ENCODE data around the gene CACNA1E.

Gene CACNA1E

DNA sequence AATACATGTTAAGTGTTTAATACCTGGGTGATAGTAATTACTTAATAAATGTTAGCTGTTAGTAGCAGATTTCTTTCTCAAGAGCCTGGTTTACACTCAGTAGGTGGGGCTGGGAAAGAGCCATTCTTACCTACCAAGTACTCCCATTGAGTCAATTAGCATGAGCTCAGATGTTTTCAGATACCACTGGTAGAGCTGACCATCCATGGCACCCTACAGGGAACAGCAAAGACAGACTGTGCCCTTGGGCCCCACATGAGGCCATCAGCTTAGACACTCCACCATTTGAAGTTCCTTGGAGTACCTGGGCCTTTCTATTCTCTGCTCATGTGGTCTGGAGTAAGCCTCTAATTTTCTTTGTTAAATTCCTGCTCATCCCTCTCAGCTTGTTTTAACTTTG lies 179.3 kb downstream of the CACNA1E start:
- TF ChIP-seq MAX (IDR thresholded peaks at IDR 0.05; ENCODE audit: low read depth, low read length) (no peak), MYC (IDR thresholded peaks at IDR 0.05; ENCODE audit: low read depth, low read length) (no peak), POLR2A (IDR thresholded peaks at IDR 0.05; ENCODE audit: extremely low read depth, insufficient read length) (no peak)
- TF ChIP-seq, protein P1, sequence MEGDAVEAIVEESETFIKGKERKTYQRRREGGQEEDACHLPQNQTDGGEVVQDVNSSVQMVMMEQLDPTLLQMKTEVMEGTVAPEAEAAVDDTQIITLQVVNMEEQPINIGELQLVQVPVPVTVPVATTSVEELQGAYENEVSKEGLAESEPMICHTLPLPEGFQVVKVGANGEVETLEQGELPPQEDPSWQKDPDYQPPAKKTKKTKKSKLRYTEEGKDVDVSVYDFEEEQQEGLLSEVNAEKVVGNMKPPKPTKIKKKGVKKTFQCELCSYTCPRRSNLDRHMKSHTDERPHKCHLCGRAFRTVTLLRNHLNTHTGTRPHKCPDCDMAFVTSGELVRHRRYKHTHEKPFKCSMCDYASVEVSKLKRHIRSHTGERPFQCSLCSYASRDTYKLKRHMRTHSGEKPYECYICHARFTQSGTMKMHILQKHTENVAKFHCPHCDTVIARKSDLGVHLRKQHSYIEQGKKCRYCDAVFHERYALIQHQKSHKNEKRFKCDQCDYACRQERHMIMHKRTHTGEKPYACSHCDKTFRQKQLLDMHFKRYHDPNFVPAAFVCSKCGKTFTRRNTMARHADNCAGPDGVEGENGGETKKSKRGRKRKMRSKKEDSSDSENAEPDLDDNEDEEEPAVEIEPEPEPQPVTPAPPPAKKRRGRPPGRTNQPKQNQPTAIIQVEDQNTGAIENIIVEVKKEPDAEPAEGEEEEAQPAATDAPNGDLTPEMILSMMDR (IDR thresholded peaks at IDR 0.05; ENCODE audit: low read depth, low read length) = no peak
- DNase-seq (ENCODE audit: low read depth) = no peak

GRCh38 chr1:181664543-181664942 lies 181.2 kb downstream of the CACNA1E start:
- TF ChIP-seq POLR2A (IDR thresholded peaks at IDR 0.05; ENCODE audit: extremely low read depth, insufficient read length) = no peak
- TF ChIP-seq, protein P1 (IDR thresholded peaks at IDR 0.05; ENCODE audit: low read depth, low read length) = no peak
- TF ChIP-seq MYC (IDR thresholded peaks at IDR 0.05; ENCODE audit: low read depth, low read length) = no peak
- DNase-seq (ENCODE audit: low read depth) = no peak

More for the DNA sequence above, 179.3 kb downstream of the CACNA1E start:
- H3K4me3 ChIP-seq (ENCODE audit: low read depth, low read length) = no peak overlapping the region

DNA sequence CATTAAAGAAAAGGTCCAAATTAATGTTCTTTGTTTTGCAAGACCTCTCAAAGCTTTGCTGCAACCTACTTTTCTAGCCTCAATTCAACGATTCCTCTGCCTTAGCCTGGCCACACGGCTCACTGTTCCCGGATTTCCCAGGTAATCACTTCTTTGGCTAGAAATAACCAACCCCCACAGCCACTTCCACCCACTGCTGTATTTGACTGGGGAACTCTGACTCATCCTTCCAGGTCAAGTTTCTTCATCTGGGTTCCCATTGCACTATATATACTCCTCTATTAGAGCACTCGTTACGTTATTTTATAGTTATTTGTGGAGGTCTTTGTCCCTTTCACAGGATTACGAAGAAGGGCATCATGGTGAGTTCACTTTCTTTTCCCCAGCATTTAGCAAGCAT lies 185.9 kb downstream of the CACNA1E start:
- H3K4me3 ChIP-seq (ENCODE audit: low read depth, low read length) = no peak overlapping the region
- TF ChIP-seq, protein P1 (IDR thresholded peaks at IDR 0.05; ENCODE audit: low read depth, low read length) = no peak
- TF ChIP-seq MYC (IDR thresholded peaks at IDR 0.05; ENCODE audit: low read depth, low read length) (no peak), POLR2A (IDR thresholded peaks at IDR 0.05; ENCODE audit: extremely low read depth, insufficient read length) (no peak), MAX (IDR thresholded peaks at IDR 0.05; ENCODE audit: low read depth, low read length) (no peak)
- peak; percentile 18 for DNase-seq (ENCODE audit: low read depth)

More at GRCh38 chr1:181664543-181664942, 181.2 kb downstream of the CACNA1E start:
- H3K4me3 ChIP-seq (ENCODE audit: low read depth, low read length) = no peak overlapping the region

DNA sequence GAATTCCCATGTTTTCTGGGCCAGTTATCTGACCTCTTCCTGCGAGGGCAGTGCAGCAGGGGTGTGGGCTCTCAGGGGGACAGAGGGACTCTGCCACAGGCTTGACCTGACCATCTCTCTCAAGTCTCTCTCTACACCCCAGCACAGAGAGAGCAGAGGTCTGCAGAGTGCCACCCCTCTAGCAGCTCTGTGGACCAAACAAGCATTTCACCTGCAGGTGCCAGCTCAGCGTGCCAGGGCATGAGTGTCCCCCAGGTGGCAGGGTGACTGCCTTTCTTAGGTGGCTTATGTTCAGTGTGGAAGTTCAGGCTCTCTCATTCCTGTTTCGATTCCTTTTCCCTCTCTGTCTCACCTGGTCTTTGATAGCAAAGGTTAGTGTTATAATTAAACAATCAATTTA lies 191.3 kb downstream of the CACNA1E start:
- DNase-seq (ENCODE audit: low read depth) = no peak
- TF ChIP-seq MYC (IDR thresholded peaks at IDR 0.05; ENCODE audit: low read depth, low read length) (no peak), MAX (IDR thresholded peaks at IDR 0.05; ENCODE audit: low read depth, low read length) (no peak), POLR2A (IDR thresholded peaks at IDR 0.05; ENCODE audit: extremely low read depth, insufficient read length) (no peak)
- TF ChIP-seq, protein P1 (IDR thresholded peaks at IDR 0.05; ENCODE audit: low read depth, low read length) = no peak
- H3K4me3 ChIP-seq (ENCODE audit: low read depth, low read length) = no peak overlapping the region

DNA sequence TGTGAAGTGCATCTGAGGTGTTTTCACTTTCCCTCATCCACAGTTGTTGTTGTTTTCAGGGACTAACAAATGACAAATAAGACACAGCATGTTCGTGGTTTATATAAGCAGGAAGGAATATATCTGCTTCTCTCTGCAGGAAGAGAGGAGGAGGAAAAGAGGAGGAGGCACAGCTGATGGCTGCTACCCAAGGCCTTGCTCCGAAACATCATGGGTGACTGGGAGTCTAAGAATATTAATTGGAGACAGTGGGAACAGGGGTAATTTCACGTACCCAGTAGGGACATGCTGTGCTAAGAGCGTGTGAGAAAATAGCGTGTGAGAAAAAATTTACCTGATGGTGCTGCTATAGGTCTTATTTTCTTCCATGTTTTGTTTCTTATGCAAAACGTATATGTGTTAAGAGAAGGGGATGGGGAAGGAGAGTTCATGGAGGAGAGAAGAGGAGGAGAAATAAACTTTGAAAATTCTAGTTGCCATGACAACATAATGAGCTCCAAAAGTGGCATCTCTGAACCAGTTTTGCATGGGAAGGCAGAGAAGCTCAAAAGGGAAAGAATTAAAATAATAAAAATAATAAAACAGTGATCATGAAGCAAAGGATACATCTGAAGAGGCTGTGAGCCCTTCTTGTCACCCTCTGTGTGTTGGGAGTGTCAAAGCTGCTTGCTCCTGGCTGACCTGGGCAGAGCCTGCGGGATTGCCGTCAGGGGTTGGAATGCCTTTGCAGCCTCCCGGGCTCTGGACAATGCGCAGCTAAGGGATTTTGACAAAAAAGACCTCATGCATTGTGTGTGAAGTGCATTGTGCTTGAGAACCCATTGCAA lies 192.0 kb downstream of the CACNA1E start:
- no peak overlapping the region for H3K4me3 ChIP-seq (ENCODE audit: low read depth, low read length)
- no peak for TF ChIP-seq MYC (IDR thresholded peaks at IDR 0.05; ENCODE audit: low read depth, low read length)
- TF ChIP-seq MAX (IDR thresholded peaks at IDR 0.05; ENCODE audit: low read depth, low read length) = no peak
- no peak for DNase-seq (ENCODE audit: low read depth)

DNA sequence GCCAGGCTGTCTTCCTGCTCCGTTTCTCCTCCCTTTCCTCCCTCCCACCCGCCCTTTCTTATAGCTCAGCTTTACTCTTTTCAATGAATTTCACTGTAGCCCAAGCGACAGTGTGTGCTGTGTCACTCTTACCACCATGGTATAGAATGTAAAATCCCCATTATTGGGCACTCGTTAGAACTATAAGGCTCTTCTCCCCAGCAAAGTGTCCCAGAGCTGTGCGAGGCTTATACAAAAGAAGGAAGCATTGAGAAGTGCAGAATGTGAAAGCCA lies 192.5 kb downstream of the CACNA1E start:
- DNase-seq (ENCODE audit: low read depth) = no peak
- TF ChIP-seq, protein P1 (IDR thresholded peaks at IDR 0.05; ENCODE audit: low read depth, low read length) = no peak
- TF ChIP-seq POLR2A (IDR thresholded peaks at IDR 0.05; ENCODE audit: extremely low read depth, insufficient read length) (no peak), MYC (IDR thresholded peaks at IDR 0.05; ENCODE audit: low read depth, low read length) (no peak), MAX (IDR thresholded peaks at IDR 0.05; ENCODE audit: low read depth, low read length) (no peak)
- no peak overlapping the region for H3K4me3 ChIP-seq (ENCODE audit: low read depth, low read length)
